IMR-90 (cell line): ENCODE results near the gene ATP2B1. TPM values are rescaled to one million over a fixed set of nuclear protein-coding genes. Genes with fewer than 3 reads are reported as not detected.

Experiments
- ATAC-seq: fragments of 200-7000 bp; cut with Tn5 transposase; 2 replicates; pipeline ENCODE4 v1.9.1; 2020; ENCODE audit warnings: low read depth, mild to moderate bottlenecking, moderate library complexity
- BruUV-seq: library from RNA; stranded (reverse); fragments of 400-500 nt; replicated peaks from 2 replicates; lab custom pipeline; 2021; lab: Mats Ljungman, UMichigan
- CTCF ChIA-PET: fragments of 300-600 bp; formaldehyde crosslinking; extraction: SDS; loops from one replicate; lab custom pipeline; 2021; ENCODE audit warnings: antibody characterized with exemption; lab: Yijun Ruan, JAX
- POLR2A ChIA-PET: fragments of 300-600 bp; sonication (Branson Sonifier 250); formaldehyde crosslinking; loops from one replicate; lab custom pipeline; 2022; ENCODE audit warnings: antibody characterized with exemption; ENCODE audit not compliant: unreplicated experiment; lab: Charles Lee
- DNase-seq: peaks from one replicate; pipeline ENCODE4 v3.0.0; 2013
- H2AFZ ChIP-seq: replicated peaks from 2 replicates; pipeline ENCODE3; 2013; ENCODE audit warnings: low read length, mild to moderate bottlenecking; ENCODE audit not compliant: poor library complexity
- H2AK5ac ChIP-seq: 2 replicates; pipeline ENCODE4 v1.6.1; 2013; ENCODE audit warnings: low read depth, low read length, inconsistent platforms
- H2AK9ac ChIP-seq: replicated peaks from 2 replicates; pipeline ENCODE3; 2013; ENCODE audit warnings: mild to moderate bottlenecking, low read depth, low read length, moderate library complexity; ENCODE audit not compliant: poor library complexity
- H2BK120ac ChIP-seq: 2 replicates; pipeline ENCODE4 v1.6.1; 2013; ENCODE audit warnings: low read depth, low read length, inconsistent platforms
- H2BK15ac ChIP-seq: 3 replicates; pipeline ENCODE4 v1.6.1; 2013; ENCODE audit warnings: low read depth, low read length, inconsistent platforms
- H2BK20ac ChIP-seq: 2 replicates; pipeline ENCODE4 v1.6.1; 2013; ENCODE audit warnings: low read depth, mild to moderate bottlenecking, inconsistent platforms, low read length, moderate library complexity
- H2BK5ac ChIP-seq: 2 replicates; pipeline ENCODE4 v1.6.1; 2013; ENCODE audit warnings: mild to moderate bottlenecking, low read depth, low read length, inconsistent platforms; ENCODE audit not compliant: poor library complexity, severe bottlenecking
- H3K14ac ChIP-seq: replicated peaks from 2 replicates; pipeline ENCODE4 v1.6.1; 2013; ENCODE audit warnings: low read depth, low read length, inconsistent platforms
- H3K18ac ChIP-seq: 2 replicates; pipeline ENCODE4 v1.6.1; 2013; ENCODE audit warnings: low read depth, low read length, control low read depth
- H3K23ac ChIP-seq: 2 replicates; pipeline ENCODE4 v1.6.1; 2013; ENCODE audit warnings: low read depth, low read length, inconsistent platforms
- H3K27ac ChIP-seq: 2 replicates; pipeline ENCODE4 v1.5.1; 2013; ENCODE audit warnings: mild to moderate bottlenecking, control low read depth, low read length; ENCODE audit not compliant: insufficient read depth
- H3K27me3 ChIP-seq: 2 replicates; pipeline ENCODE4 v1.6.1; 2013; ENCODE audit warnings: low read length; ENCODE audit not compliant: control insufficient read depth, insufficient read depth
- H3K36me3 ChIP-seq: 2 replicates; pipeline ENCODE4 v1.6.1; 2013; ENCODE audit warnings: low read length, mixed read lengths; ENCODE audit not compliant: control insufficient read depth, insufficient read depth
- H3K4ac ChIP-seq: 2 replicates; pipeline ENCODE4 v1.6.1; 2013; ENCODE audit warnings: low read depth, low read length, inconsistent platforms
- H3K4me1 ChIP-seq: 2 replicates; pipeline ENCODE4 v1.6.1; 2013; ENCODE audit warnings: low read length, mixed read lengths; ENCODE audit not compliant: control insufficient read depth, insufficient read depth
- H3K4me2 ChIP-seq: 2 replicates; pipeline ENCODE4 v1.6.1; 2013; ENCODE audit warnings: low read depth, mild to moderate bottlenecking, control low read depth, low read length, moderate library complexity
- H3K4me3 ChIP-seq: 2 replicates; pipeline ENCODE4 v1.5.1; 2013; ENCODE audit warnings: low read depth, mild to moderate bottlenecking, control low read depth, low read length, moderate library complexity; ENCODE audit not compliant: insufficient read depth
- H3K56ac ChIP-seq: 2 replicates; pipeline ENCODE4 v1.6.1; 2013; ENCODE audit warnings: low read length, inconsistent platforms; ENCODE audit not compliant: insufficient read depth; ENCODE audit errors: extremely low read depth
- H3K79me1 ChIP-seq, 2 experiments: 2 replicates each; pipeline ENCODE4 v1.6.1; 2013; ENCODE audit warnings: low read length in 2 of 2, inconsistent platforms in 1 of 2, low read depth in 1 of 2
- H3K9ac ChIP-seq: 2 replicates; pipeline ENCODE4 v1.6.1; 2013; ENCODE audit warnings: low read depth, low read length, control low read depth
- H3K9me1 ChIP-seq: 2 replicates; pipeline ENCODE4 v1.6.1; 2013; ENCODE audit warnings: low read length, inconsistent platforms; ENCODE audit not compliant: insufficient read depth
- H3K9me3 ChIP-seq: 2 replicates; pipeline ENCODE4 v1.6.1; 2013; ENCODE audit warnings: low read length; ENCODE audit not compliant: control insufficient read depth, insufficient read depth
- H4K20me1 ChIP-seq: 2 replicates; pipeline ENCODE4 v1.6.1; 2013; ENCODE audit warnings: low read length, inconsistent platforms; ENCODE audit not compliant: insufficient read depth
- H4K5ac ChIP-seq: 2 replicates; pipeline ENCODE4 v1.6.1; 2013; ENCODE audit warnings: mild to moderate bottlenecking, low read depth, low read length, control low read depth
- H4K8ac ChIP-seq, 2 experiments: 2 replicates each; pipeline ENCODE4 v1.6.1; 2013; ENCODE audit warnings: low read depth in 2 of 2, low read length in 2 of 2, control low read depth in 1 of 2, inconsistent platforms in 1 of 2
- H4K91ac ChIP-seq: 2 replicates; pipeline ENCODE4 v1.6.1; 2013; ENCODE audit warnings: low read depth, low read length, inconsistent platforms; ENCODE audit not compliant: insufficient read depth
- BHLHE40 ChIP-seq: fragments of 150-350 bp; IDR thresholded peaks from 2 replicates; pipeline ENCODE4 v1.6.1; 2016; ENCODE audit warnings: mild to moderate bottlenecking, low read depth, low read length
- CEBPB ChIP-seq: IDR thresholded peaks from 2 replicates; pipeline ENCODE4 v1.6.1; 2012; ENCODE audit warnings: low read depth, low read length, improper control_type of control experiment
- CHD1 ChIP-seq: IDR thresholded peaks from 2 replicates; pipeline ENCODE4 v1.6.1; 2012; ENCODE audit warnings: low read depth, low read length, improper control_type of control experiment
- CTCF ChIP-seq: conservative IDR thresholded peaks from 2 replicates; pipeline ENCODE4 v1.5.1; 2012; ENCODE audit warnings: mild to moderate bottlenecking, low read depth, low read length, improper control_type of control experiment
- ELK1 ChIP-seq: fragments of 150-350 bp; IDR thresholded peaks from 2 replicates; pipeline ENCODE4 v1.6.1; 2016; ENCODE audit warnings: low read depth, mild to moderate bottlenecking, low read length, moderate library complexity, borderline replicate concordance
- FOS ChIP-seq: fragments of 150-350 bp; IDR thresholded peaks from 2 replicates; pipeline ENCODE4 v1.6.1; 2016; ENCODE audit warnings: low read depth, low read length
- MAFK ChIP-seq: IDR thresholded peaks from 2 replicates; pipeline ENCODE4 v1.6.1; 2012; ENCODE audit warnings: low read depth, low read length, improper control_type of control experiment
- MAZ ChIP-seq: IDR thresholded peaks from 2 replicates; pipeline ENCODE4 v1.6.1; 2012; ENCODE audit warnings: low read depth, mild to moderate bottlenecking, low read length, improper control_type of control experiment, moderate library complexity, borderline replicate concordance
- MXI1 ChIP-seq: IDR thresholded peaks from 2 replicates; pipeline ENCODE4 v1.6.1; 2012; ENCODE audit warnings: low read depth, mild to moderate bottlenecking, low read length, moderate library complexity, borderline replicate concordance
- NFE2L2 ChIP-seq: fragments of 150-350 bp; IDR thresholded peaks from 2 replicates; pipeline ENCODE4 v1.6.1; 2016; ENCODE audit warnings: low read depth, mild to moderate bottlenecking, low read length
- POLR2A ChIP-seq: IDR thresholded peaks from 2 replicates; pipeline ENCODE4 v1.6.1; 2012; ENCODE audit warnings: mild to moderate bottlenecking, low read depth, low read length
- RAD21 ChIP-seq: IDR thresholded peaks from 2 replicates; pipeline ENCODE4 v1.6.1; 2012; ENCODE audit warnings: low read length, improper control_type of control experiment
- RCOR1 ChIP-seq: IDR thresholded peaks from 2 replicates; pipeline ENCODE4 v1.6.1; 2012; ENCODE audit warnings: mild to moderate bottlenecking, low read length, improper control_type of control experiment; ENCODE audit not compliant: insufficient replicate concordance
- RFX5 ChIP-seq: IDR thresholded peaks from 2 replicates; pipeline ENCODE4 v1.8.0; 2012; ENCODE audit warnings: low read depth, mild to moderate bottlenecking, low read length, moderate library complexity
- SMC3 ChIP-seq: fragments of 150-350 bp; IDR thresholded peaks from 2 replicates; pipeline ENCODE4 v1.6.1; 2016; ENCODE audit warnings: low read depth, mild to moderate bottlenecking, antibody characterized with exemption, low read length, moderate library complexity
- USF2 ChIP-seq: fragments of 150-350 bp; IDR thresholded peaks from 2 replicates; pipeline ENCODE4 v1.6.1; 2017; ENCODE audit warnings: mild to moderate bottlenecking, antibody characterized with exemption, low read length, low read depth
- WGBS, 2 experiments: methylation state at CpG; one replicate each; pipeline versions ENCODE4 v1.1.5 to v1.1.7; 2013; ENCODE audit warnings: missing lambda C conversion rate in 2 of 2; ENCODE audit not compliant: insufficient read length in 1 of 2; ENCODE audit errors: extremely low coverage in 2 of 2; 5-methylcytosine and 5-hydroxymethylcytosine counted together
- dilution Hi-C: fragments of 300-500 bp; cut with HindIII; formaldehyde crosslinking; loops from one replicate; pipeline ENCODE4 v1.14.3; 2018; ENCODE audit warnings: low sequenced_read_pairs; ENCODE audit not compliant: unreplicated experiment
- in situ Hi-C: fragments of 300-500 bp; cut with MboI; formaldehyde crosslinking; loops from 3 replicates; pipeline ENCODE4 v1.14.3; 2019; ENCODE audit warnings: low sequenced_read_pairs, inconsistent platforms, mixed read lengths
- intact Hi-C: fragments of 100-400 bp; cut with micrococcal nuclease; formaldehyde crosslinking; loops from 2 replicates; pipeline ENCODE4 v1.10.0; 2022
- polyA plus RNA-seq, 3 experiments: library from polyadenylated mRNA; depleted of rRNA; stranded (reverse); fragments of >200 nt; gene quantifications; 2 replicates each; pipeline ENCODE4 v1.2.3, GENCODE V29; 2012; ENCODE audit warnings: low replicate concordance in 1 of 3
- total RNA-seq: library from RNA; depleted of rRNA; stranded (reverse); fragments of >200 nt; gene quantifications from 2 replicates; pipeline ENCODE4 v1.2.3, GENCODE V29; 2012

ATP2B1 gene
- total and polyA plus RNA-seq, 2 of the 4 experiments (the other 2 are of a cell fraction): 9.9 to 32.6 TPM

- Histone ChIP-seq H3K27ac (no peak overlapping the region), H3K9me3 (no peaks in the 10 kb centered on the region), H4K91ac (no peak overlapping the region), H3K36me3 (peaks cover 10% of the 10 kb centered on the region), H3K4me2 (no peak overlapping the region), H2AFZ (no peak overlapping the region), H4K8ac (no peak overlapping the region), H3K14ac (no peak overlapping the region), H3K18ac (no peak overlapping the region), H3K9ac (no peak overlapping the region), H2BK120ac (no peak overlapping the region), H3K56ac (no peak overlapping the region), H3K4me3 (no peak overlapping the region), H2AK9ac (no peak overlapping the region), H2BK20ac (no peak overlapping the region), H3K4me1 (peaks cover 2% of the 10 kb centered on the region), H3K4ac (no peak overlapping the region), H3K9me1 (no peaks in the 10 kb centered on the region; the same call in 1 of the 2 replicates), H3K27me3 (no peaks in the 10 kb centered on the region), H2BK15ac (no peak overlapping the region), H3K23ac (no peak overlapping the region), H4K20me1 (no peaks in the 10 kb centered on the region), H2AK5ac (no peak overlapping the region), H4K5ac (no peak overlapping the region), H3K79me1 (peaks cover 10 to 22% of the 10 kb centered on the region in 2 experiments; a peak in 3 of 4 replicates), H2BK5ac (no peak overlapping the region)
- in situ Hi-C loops (no loop called here), dilution Hi-C loops (no loop called here), intact Hi-C loops (no loop called here)
- no peak for DNase-seq
- ChIA-PET CTCF (no interaction called here), POLR2A (no interaction called here)
- TF ChIP-seq POLR2A (no peak), NFE2L2 (no peak), RAD21 (no peak), USF2 (no peak), CHD1 (no peak), MAZ (no peak), CEBPB (no peak), MXI1 (no peak), BHLHE40 (no peak), MAFK (no peak), SMC3 (no peak), ELK1 (no peak), RFX5 (no peak), CTCF (no peak), FOS (no peak), RCOR1 (no peak)
- ATAC-seq: no peak
- no TSS peak for BruUV-seq
- WGBS, 2 experiments: 80% methylated on average over 1 of the region's 5 CpGs; no CpG with 5 or more reads in 1 of the 2 experiments
These were observed 114.8 kb downstream of the ATP2B1 start for GRCh38 chr12:89593873-89594272.
